ENCODE results near the gene SASH3.

SASH3 gene

DNA sequence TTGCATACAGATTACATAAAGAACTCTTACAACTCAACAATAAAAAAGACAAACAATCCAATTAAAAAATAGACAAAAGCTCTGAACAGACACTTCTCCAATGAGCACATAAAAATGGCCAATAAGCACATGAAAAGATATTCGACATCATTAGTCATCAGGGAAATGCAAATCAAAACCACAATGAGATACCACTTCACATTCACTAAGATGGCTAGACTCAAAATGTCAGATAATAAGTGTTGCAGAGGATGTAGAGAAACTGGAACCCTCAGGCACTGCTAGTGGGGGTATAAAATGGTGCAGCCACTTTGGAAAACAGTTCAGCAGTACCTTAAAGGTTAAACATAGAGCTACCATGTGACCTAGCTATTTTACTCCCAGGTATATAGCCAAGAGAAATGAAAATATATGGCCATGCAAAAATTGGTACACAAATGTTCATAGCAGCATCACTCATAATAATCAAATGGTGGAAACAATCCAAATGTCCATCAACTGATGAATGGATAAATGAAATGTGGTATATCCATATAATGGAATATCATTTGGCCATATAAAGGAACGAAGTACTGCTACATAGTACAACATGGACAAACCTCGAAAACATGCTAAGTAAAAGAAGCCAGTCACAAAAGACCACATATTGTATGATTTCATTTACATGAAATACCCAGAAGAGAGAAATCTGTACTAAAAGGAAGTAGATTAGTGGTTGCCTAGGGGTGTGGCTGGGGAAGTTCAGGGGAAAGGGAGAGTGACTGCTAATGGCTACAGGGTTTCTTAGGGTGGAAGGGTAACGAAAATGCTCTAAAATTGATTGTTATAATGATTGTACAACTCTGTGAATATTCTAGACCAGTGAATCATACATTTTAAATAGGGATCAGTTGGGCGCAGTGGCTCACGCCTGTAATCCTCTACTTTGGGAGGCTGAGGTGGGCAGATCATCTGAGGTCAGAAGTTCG is 29.4 kb downstream of the SASH3 start:
- DNase-seq (ENCODE audit: low read depth in 2 of 2): no peak

DNA sequence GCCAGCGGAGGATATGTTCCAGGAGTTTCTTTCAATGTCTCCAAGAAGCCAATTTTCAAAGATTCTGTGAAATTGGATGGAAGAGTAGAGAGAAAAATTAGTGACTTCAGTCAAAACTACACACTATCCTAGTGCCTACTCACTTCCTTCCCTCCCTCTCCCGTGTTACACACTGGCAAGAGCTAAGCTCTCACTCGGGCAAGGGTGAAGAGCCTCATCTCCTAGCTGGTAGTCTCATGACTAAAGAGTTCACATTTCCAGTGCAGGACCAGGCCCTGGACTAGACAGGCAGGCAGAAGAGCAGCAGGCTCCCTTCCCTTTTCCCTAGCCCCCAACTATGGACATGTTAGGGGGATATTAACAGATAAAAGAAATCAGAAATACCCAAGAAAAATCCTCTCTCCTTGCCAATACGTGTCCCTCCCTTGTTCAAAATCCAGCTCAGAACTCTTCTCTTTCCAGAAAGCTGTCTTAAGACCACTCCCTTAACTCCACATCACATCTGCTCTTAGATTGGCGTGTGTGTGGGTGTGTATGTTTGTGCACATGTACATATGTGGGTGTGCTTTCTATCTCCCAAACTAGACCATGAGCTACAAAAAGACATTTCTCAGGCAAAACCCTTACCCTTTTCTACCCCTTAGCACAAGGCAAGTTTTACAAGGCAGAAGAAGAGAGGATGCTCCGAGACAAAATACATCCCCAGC is 34.1 kb downstream of the SASH3 start:
- DNase-seq (ENCODE audit: low read depth in 2 of 2): no peak

DNA sequence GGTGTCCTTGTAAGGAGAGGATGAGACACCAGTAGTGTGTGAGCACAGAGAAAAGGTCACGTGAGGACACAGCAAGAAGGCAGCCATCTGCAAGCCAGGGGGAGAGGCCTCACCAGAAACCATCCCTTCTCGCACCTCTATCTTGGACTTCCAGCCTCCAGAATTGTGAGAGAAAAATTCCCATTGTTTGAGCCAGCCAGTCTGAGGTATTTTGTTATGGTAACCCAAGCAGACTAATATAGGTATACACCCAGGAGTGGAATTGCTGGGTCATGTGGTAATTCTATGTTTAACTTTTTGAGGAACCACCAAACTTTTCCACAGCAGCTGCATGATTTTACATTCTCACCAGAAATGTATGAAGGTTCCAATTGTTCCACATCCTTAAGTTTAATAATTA is 38.4 kb downstream of the SASH3 start:
- DNase-seq (ENCODE audit: low read depth in 2 of 2): no peak

DNA sequence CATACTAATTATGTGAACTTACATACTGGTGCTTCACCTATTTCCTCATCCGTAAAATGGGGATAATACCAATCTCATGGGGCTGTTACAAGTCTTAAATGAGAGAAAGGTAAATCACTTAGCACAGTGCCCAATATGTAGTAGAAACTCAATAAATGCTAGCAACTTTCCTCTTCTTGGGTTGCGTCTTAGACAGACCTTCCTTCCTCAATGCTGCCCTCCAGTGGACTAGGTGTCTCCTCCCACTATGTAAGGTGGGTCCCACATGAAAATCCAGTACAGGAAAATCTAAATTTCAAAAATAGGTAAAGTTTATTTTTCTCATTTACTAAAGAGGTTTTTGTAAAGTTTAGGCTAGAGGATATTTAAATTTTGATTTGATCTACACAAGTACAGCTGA is 43.4 kb downstream of the SASH3 start:
- no peak for DNase-seq (ENCODE audit: low read depth in 2 of 2)

DNA sequence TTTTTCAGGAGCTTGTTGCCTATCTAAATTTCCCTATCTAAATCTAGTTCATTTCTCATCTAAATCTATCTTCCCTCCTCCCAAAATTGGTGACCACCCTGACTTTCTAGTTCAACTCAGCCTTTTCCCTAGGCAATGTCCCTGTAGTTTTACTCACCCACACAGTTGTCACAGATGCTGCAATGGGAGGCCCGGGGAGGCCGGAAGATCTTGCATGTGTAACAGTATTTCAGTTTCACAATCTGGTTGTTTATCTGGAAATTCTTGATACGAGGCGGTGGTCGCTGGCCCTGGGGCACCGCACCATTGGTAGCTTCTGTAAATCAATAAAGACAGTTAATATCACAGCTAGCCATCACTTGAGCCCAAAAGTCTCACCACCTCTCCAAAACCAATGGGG is 43.8 kb downstream of the SASH3 start:
- no peak for DNase-seq (ENCODE audit: low read depth in 2 of 2)

DNA sequence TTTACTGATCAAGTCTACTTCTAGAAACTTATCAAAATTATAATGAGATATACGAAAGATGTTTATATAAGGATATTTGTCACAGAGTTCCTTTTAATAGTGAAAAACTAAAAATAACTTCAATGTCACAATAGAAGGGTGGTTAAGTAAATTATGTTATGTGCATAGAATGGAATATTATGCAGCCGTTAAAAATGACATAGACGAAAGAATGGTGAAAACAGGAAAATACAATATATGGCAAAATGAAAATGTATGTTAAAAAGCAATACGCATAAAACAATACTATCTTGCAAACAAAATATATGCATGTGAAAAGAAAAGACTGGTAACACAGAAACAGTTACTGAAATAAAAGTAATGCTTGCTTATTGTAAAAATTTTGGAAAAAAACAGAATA is 44.9 kb downstream of the SASH3 start:
- DNase-seq (ENCODE audit: low read depth in 2 of 2): no peak

DNA sequence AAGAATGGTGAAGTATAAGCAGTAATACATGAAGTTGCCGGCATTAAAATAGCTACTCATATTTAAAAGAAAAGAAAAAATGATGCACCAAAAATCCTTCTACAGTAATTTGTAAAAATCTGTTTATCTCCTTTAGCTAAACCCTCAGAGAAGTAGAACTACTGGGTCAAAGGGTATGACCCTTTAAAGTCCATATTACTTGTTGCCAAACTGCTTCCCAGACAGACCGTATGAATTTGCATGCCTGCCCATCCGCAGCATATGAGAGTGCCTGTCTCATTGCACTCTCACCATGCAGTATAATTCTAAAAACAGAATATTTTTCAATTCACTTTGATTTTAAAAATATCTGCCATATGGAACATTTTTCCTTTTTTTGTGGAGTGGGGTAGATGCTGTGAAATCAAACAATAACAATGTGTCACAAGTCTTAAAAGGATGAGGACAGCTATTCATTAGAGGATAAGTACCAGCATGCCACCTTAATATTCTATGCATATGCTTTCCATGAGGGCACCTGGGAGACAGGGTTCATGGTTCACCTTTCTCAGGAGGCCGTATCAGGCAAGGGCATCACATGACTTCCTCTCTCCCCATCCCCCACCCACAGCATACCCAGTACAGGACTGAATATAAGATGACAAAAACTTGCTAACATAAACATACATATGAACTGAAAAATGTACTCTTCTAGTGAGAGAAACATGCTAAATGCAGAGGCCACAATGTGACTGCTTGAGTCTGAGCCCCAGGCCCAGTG is 46.2 kb downstream of the SASH3 start:
- DNase-seq (ENCODE audit: low read depth in 2 of 2): no peak

DNA sequence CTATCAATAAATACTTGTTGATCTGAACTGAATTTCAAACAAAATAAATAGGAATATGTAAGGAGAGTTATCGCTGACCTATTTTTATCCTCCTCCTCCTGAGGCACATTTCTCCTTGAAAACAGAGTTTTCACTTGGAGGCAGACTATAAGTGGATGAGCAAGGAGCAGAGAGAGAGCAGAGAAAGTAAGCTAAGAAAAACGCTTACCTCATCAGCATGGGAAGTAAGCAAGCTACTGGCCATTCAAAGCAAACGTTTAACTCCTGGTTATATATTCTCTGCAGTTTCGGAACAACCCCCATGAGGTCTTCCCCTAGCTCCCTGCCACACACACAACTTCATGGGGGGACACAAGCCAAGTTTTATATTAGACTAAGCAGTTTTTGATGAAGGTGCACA is 50.7 kb downstream of the SASH3 start:
- no peak for DNase-seq (ENCODE audit: low read depth in 2 of 2)

DNA sequence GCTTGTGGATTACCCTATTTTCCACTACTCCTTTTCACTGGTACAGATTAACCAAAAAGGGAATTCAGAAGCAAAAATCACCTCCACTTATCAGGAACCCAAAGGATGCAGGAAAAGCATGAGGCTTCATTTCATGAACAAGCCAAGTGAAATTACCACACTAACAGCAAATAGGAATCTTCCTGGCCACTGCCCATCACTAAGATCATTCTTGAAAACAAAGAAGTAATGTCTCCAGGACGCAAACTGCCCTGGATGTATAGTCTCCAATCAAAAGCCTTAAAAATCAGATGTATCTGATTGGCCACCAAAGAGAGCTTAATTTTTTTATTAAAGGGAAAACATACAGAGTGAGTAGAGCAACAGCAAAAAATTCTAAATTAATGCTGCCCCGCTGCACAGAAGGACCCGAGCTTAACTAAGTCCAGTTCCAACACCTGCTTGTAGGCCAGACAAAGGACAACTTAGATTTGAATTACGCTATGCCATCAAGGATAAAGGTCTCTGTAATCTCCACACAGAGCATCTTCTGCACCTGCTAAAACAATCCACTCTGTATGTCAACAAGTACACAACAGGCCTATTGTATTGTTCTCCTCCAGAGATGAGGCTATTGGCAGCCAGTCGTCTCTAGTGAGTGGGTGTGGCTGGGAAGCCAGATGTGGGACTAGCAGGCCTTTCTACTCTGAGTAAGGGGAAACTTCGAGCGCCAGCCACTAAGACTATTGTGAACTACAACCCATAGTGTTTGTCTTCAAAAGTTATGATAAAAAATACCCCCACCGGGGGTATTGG is 51.5 kb downstream of the SASH3 start:
- no peak for DNase-seq (ENCODE audit: low read depth in 2 of 2)

DNA sequence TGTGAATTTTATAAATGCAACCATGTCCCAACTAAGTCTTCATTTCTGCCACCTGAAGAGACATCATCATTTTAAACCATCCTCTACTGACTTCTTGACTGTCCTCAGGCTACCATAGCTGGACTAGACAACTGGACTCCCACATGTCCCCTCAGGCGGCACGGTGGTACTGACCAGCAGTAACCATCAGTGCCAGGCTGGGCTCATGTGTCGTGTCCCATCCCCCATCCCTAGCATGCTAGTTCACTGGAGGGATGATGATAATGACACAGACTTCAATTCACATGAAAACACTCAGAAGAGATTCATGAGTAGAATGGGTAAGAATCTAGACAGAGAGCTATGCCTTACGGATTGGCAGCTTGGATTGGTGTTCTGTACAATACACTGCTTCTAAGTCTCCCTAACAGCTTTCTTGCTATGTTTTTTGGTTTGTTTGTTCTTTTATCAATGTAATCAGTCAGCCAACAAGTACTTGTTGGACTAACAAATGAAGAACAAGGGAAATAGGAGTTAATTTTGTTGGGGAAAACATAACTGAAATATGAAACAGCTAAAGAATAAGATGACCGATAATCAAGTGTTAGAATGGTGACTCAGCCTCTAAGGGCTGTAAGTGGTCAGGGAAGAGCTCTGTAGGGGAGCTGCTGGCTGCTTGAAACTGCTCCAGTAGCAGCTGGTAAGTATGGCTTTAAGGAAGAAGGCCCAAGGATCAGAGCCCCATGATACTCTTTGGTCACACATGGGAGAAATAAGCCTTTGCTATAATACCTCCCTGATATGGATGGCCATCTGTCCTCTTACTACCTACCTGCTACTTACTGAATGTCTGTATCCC is 53.6 kb downstream of the SASH3 start:
- DNase-seq (ENCODE audit: low read depth in 2 of 2): no peak

DNA sequence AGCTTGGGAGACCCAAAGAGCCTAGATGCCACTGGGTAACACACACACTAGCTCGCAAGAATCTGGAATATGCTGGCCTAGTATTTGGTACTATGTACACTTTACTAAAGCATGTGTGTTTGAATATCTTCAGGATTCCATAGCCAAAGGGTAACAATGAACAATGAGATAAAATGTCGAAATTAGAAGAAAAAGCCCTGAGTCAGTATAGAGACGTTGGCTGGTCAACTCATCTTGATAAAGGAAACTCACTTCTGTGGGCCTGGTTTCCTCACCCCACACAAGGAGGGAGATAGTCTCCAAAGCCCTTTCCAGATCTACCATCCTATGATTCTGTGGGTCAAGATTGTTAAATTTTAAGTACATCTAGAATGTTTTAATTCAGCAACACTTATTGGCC is 57.1 kb downstream of the SASH3 start:
- no peak for DNase-seq (ENCODE audit: low read depth in 2 of 2)

DNA sequence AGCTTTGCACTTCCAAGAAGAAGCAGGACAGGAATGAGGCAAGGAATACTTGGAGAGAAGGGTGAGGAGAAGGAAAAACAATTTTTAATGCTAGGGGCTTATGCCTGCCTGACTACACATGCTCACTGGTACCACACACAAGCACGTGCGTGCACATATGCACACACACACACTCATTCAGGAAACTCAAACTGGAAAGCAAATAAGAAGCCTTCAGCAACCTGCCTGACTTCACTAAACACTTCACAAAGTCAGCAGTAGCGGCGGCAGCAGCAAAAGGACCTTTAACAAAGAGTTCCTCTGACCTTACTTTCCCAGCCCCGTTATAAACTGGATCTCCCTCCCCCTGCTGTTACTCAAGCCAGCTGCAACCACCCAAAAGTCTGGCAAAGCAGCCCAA is 60.6 kb downstream of the SASH3 start:
- no peak for DNase-seq (ENCODE audit: low read depth in 2 of 2)

DNA sequence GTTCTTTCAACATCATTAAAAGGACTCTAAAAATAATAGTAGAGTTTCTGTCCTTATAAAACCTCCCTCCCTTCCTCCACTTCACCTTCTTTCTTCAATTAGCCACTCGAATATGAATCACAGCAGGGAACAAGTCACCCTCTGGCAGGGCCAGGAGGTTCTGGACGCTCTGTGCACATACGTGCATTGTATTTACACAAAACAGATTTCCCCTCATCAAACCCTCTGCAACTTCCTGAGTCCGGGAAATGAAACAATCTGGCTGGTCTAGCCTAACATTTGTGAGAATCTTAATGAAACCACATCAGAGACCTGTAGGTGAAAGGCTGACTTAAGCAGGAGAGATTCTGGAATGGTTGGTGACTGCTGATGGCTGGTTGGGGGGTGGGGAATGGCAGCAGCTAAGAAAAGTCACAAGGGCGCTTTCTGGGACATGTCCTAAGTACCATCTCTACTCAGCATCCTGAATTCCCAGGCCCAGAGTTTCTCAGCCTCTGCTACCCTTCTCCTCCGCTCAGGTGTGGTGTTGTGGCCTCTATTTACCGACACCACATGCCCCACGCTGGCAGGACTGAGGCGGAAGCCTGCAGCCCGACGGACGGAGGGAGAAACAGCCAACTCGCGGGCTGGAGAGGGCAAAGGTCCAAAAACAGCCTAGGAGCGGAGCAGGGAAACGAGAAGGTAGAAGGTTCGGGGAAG is 62.9 kb downstream of the SASH3 start:
- no peak for DNase-seq (ENCODE audit: low read depth in 2 of 2)

DNA sequence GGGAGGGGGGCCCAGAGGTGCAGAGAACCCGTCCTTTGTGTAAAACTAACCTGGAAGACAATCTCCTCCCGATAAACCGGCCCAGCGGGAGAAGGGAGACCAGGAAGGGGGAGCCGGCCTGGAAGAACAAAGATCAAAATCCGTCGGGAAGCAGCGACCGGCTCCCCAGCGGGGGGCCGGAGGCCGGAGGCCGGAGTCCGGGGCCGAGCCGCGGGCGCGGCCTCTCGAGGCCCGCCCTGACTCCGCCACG is 63.4 kb downstream of the SASH3 start:
- no peak for DNase-seq (ENCODE audit: low read depth in 2 of 2)

DNA sequence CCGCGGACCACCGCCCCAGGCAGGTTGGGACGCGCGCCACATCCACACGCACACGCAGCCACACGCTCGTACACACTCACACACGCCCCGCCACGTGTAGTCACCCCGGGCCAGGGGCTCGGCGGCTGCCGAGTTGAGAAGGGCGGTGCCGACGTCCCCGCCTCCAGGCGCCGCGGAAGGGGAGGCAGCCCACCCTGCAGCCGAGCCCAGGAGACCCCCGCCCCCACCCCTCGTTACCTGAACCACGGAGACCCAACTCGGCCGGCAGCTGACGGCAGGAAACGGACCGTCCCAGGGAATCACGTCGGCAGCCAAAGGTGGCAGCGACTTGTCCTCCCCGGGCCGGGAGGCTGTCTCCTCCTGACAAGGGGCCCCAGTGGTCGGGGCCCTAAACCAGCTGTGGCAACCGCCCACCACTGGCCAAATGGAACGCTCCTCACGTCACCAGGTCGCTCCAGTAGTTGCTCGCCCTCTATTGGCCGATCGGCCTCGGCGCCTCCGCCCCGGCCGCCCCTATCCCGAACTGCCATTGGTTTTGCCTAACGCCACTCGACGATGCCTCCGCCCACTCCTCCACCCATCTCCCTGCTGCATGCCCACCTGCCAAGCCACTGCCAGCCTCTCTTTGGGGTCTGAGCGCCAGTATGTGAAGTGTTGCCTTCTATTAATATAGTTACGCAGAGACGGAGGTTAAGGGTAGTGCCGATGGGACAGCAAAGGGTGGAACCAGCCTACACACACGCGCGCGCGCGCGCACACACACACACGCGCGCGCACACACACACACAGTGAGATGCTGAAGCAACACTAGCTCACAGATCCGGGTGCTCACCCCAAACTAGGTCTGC is 63.9 kb downstream of the SASH3 start, which contains the start of gene ZDHHC9:
ZDHHC9 (minus strand) TSS at position 428 of the 848 bp plus-strand sequence. CDS start 1,941 bp downstream, outside the sequence.
- DNase-seq (ENCODE audit: low read depth in 2 of 2): peak; percentile 73 to 77
